ENCODE data around the gene PLB1.

DNA sequence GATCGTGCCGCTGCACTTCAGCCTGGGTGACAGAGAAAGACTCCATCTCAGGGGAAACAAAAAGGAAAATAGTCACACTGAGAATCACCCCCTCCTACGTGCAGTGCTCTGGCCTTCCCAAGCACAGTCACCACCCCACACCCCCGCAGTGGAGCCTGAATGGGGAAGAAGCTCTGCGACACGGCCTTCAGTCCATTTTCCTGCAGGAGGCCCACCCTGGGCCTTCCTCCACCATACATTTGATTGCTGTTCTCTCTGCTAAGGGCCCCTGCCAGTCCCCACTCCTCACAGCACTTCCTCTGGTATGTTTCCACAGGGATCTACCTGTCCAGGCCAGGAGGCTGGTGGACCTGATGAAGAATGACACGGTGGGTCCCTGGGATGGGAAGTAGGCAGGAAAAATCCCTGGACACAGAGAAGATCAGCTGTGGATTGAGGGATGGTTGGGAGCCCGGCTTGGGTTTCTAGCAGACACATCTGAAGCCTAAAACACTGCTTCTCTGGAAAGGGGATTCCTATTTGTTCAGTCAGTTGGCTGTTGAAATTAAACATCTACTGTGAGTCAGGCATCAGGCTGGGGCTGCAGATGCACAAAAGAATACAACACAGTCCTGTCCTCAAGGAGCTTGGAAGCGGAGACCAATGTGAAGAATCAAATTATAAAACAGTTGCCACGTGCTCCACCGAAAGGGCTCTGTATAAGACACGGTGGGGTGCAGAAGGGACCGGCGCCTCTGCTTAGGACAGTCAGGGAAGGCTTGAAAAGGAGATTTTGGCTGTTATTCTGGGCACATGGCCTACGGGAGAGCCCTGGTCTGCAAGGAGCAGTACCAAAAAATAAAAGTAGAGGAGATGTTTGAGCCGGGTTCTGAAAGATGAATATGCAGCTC lies 82.2 kb downstream of the PLB1 start:
- TF ChIP-seq, protein P1, sequence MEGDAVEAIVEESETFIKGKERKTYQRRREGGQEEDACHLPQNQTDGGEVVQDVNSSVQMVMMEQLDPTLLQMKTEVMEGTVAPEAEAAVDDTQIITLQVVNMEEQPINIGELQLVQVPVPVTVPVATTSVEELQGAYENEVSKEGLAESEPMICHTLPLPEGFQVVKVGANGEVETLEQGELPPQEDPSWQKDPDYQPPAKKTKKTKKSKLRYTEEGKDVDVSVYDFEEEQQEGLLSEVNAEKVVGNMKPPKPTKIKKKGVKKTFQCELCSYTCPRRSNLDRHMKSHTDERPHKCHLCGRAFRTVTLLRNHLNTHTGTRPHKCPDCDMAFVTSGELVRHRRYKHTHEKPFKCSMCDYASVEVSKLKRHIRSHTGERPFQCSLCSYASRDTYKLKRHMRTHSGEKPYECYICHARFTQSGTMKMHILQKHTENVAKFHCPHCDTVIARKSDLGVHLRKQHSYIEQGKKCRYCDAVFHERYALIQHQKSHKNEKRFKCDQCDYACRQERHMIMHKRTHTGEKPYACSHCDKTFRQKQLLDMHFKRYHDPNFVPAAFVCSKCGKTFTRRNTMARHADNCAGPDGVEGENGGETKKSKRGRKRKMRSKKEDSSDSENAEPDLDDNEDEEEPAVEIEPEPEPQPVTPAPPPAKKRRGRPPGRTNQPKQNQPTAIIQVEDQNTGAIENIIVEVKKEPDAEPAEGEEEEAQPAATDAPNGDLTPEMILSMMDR (conservative IDR thresholded peaks at IDR 0.05; ENCODE audit: low read length): no peak
- TF ChIP-seq EZH2phosphoT487 (IDR thresholded peaks at IDR 0.05; ENCODE audit: borderline replicate concordance, low read depth, low read length): no peak
